HG03439 (cell line): ENCODE measurements around the gene ETFA.

Experiments used
- ATAC-seq: cut with Tn5 transposase; IDR thresholded peaks from one replicate; pipeline ENCODE4 v1.9.1; 2021; ENCODE audit warnings: mild to moderate bottlenecking, moderate library complexity; ENCODE audit not compliant: unreplicated experiment

ETFA gene

GRCh38 chr15:76223521-76223920 is 87.7 kb downstream of the ETFA start:
- ATAC-seq, result no peak

GRCh38 chr15:76222159-76222558 is 89.1 kb downstream of the ETFA start:
- ATAC-seq, result no peak

GRCh38 chr15:76221085-76221767 is 90.0 kb downstream of the ETFA start:
- no peak for ATAC-seq

- no peak for ATAC-seq
These were observed 93.4 kb downstream of the ETFA start for GRCh38 chr15:76217882-76218217.

DNA sequence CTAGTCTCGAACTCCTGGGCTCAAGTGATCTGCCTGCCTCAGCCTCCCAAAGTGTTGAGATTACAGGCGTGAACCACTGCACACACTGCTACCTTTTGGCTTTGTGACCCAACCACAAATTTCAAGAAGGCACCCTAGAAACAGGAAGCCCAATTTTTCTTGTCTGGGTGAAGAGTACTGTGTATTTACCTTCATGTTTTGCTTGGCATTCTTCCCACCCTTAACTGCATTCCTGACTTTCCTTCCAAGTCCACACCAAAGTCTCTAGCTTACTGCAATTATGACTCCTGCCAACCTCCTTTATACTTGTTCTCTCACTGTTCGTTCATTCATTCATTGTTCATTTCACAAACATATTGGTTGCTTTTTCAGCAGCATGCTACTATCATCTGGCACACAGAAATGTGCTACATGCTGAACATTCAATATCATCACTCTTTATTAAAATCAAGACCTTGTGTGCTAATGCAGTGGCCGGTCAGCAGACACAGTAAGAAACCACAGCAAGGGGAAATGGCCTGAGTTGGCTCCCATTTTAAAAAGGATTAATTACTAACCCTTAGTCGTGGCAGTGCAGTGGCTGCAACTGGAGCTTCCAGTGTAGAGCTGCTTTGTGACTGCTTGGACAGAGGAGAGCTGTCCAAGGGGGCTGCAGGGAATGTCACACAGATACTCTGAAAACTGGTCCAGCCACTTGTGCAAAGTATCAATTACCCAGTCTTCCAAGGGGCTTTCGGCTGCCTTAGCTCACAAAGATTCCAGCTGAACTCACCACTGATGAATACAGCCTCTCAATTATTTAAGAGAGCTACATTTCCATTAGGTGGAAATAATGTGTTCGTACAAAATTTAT is 94.0 kb downstream of the ETFA start:
- ATAC-seq, result no peak

DNA sequence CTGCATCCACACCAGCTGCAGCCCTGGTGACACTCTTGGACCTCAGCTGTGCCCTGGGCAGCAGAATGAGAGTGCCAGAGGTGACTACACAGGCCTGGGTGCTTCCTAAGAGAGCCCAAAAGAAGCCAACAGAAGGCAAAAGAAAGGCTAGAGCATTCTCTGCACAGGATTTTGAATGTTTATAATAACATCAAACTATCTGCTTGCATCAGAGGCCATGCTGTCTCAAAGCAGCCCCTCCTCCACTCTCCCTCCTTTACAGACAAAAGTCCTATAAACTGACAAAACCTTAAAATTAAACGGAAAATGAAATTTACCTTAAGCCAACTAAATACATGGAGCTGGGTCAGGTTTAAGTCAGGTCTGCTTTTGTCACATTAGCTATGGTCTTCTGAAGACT is 95.6 kb downstream of the ETFA start:
- ATAC-seq, result no peak

- ATAC-seq, result no peak
These were observed 101.3 kb downstream of the ETFA start for GRCh38 chr15:76209942-76210341.

DNA sequence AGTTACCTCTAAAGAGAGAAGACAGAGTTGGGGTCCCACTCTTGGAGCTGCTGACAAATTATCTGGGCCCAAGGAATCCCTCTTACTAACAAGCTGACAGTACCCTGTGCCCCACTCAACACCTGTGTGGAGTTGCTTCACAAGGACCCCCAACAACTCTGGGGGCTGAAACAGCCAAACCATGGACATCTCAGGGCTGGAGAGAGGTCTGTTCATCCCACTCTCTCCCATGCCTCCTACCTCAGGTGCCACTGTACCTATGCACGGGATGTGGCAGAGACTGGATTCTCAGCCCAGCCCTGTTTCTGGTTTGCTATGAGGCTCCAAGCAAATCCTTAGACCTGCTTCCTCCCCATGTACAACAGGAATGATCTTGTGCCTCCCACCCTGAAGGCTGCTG is 101.7 kb downstream of the ETFA start:
- no peak for ATAC-seq

DNA sequence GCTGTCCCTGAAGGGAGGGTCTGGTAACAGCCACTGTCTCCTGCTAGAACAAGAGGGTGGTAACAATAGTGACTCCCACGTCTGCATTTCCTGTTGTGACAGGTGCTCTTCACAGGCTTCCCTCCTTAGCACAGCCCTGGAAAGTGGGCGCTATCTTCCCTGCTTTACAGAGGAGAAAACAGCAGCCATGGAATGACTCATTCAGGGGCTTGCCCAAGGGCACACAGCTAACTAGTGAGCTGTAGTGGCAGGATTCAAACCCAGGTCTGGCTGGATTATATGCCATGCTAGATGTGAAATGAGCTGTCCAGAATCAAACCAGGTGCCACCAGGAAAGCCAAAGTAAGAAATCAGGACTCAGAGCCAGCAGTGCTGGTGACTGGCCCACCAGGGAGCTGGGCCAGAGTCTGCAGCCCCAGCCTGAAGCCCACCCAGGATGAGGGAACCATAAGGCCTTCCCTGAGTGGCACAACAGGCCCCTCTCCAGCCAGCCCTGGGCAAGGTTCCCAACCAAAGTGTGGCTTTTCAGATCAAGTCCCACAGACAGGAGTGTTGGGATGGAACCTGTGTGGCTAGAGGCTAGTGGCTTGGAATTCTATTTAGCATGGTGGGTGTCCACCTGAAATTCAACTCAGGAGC is 102.4 kb downstream of the ETFA start:
- no peak for ATAC-seq

DNA sequence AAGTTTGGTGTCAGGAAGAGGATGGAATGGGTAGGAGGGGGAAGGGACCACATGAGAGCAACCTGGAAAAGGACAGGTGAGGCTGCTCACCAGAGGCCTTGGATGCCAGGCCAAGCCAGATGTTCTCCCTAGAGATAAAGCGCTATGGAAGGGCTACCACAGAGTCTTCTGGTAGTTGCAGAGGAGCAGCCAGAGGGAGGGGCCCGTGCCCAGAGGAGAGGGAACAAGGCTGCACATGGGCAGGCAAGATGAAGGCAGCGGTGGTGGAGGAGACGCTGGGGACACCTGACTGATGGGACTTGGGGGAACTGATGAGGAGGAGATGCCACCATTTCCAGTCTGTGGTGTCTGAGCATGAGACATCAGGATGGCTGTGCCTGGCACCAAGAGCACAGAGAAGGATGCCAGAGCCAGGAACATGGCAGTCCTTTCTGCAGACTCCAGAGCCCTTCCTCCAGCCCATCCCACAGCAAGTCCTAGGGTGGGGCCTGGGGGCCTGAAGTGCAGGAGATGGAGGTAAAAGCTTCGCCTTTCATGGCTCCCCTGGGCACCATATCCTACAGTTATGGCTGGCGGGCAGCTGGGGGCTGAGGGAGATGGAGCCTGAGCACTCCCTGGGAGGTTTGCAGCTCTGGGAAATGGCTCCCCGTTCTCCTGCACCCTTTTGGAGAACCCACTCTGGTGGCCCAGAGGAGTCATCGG is 103.0 kb downstream of the ETFA start:
- ATAC-seq, result no peak

DNA sequence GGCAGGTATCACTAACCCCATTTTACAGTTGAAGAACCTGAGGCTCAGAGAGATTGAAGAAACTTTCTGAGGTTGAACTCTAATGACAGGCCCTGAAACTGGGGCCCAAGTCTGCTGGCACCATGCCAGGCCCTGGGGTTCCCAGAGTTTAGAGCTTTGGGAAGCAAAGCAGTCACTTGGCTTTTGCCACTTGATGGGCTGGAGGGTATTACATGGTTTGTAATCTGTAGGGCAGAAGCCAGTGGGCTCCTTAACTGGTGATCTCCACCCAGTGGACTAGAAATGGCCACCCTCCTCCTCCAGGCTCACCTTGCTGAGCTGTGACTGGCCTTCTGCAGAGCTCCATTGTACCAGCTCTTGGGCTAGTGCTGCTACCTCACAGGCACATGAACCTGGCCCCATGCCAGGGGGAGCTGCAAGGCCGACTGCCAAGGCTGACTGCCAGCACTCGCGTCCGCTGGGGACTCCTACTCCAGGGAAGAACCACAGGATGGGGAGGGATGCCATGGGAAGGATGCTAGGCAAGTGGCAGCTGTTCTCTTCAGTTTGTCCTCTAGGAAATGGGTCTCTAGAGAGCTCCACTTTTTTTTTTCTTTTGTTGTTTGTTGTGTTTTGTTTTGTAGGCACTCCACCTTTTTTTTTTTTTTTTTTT is 104.8 kb downstream of the ETFA start:
- no peak for ATAC-seq

GRCh38 chr15:76204916-76205460 is 106.3 kb downstream of the ETFA start:
- ATAC-seq, result no peak

DNA sequence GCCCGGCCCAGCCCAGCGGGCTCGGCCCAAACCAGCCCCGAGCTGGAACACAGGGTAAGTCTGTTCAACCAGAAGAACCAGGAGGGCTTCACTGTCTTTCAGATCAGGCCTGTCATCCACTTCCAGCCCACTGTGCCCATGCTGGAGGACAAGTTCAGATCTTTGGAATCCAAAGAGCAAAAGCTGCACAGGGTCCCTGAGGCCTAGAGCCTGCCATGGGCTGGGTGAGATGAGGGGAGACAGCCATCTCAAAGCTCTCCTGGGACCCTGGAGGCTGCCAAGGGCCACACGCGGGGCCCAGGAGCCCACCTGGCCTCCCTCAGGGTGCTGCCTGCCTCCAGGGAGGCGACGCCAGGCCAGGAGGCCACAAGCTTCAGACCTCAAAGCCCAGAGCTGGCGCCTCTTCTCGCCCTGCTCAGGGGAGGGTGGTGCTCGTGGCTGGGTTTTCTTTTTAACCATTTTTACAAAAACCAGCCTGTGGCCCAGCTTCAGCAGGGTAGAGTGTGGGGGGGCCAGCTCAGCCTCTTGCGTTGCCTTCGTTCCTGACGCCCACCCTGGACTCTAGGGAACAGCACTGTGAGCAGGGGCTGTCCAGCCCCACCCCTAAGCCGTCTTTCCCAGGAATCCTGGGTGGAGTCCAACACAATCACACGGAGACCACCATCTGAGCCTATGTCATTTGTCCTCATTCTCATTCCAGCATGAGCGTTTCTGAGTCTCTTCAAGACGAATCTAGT is 107.0 kb downstream of the ETFA start:
- no peak for ATAC-seq

- no peak for ATAC-seq
These were observed 107.7 kb downstream of the ETFA start for GRCh38 chr15:76203346-76204108.

- no peak for ATAC-seq
These were observed 109.6 kb downstream of the ETFA start for GRCh38 chr15:76201536-76202255.

- ATAC-seq, result no peak
These were observed 110.6 kb downstream of the ETFA start for GRCh38 chr15:76200641-76201105.

GRCh38 chr15:76200083-76200465 is 111.2 kb downstream of the ETFA start:
- ATAC-seq, result no peak
